GM12873 (cell line): ENCODE results near the gene TUBA4B.

ENCODE experiments used
- CTCF ChIP-seq: IDR thresholded peaks from 2 replicates; pipeline ENCODE4 v1.5.1; 2012; ENCODE audit warnings: low read depth, mild to moderate bottlenecking, moderate library complexity, low read length, control low read depth; ENCODE audit not compliant: insufficient read depth; ENCODE audit errors: missing control alignments

Gene TUBA4B

GRCh38 chr2:219274361-219274921 lies 21.4 kb downstream of the TUBA4B start:
- TF ChIP-seq CTCF = no peak

- peak; percentile 99 for TF ChIP-seq CTCF
These were observed 24.9 kb downstream of the TUBA4B start for GRCh38 chr2:219277703-219278654.

GRCh38 chr2:219278655-219279150 lies 25.7 kb downstream of the TUBA4B start:
- no peak for TF ChIP-seq CTCF

GRCh38 chr2:219279151-219279915 lies 26.3 kb downstream of the TUBA4B start, which contains the start of gene DNAJB2:
TSS of gene DNAJB2 (plus strand) at chr2:219279366. CDS start at chr2:219279834, 468 bp downstream.
- no peak for TF ChIP-seq CTCF

- peak; percentile 47 for TF ChIP-seq CTCF
These were observed 27.0 kb downstream of the TUBA4B start for GRCh38 chr2:219279916-219280516.

GRCh38 chr2:219280651-219281050 lies 27.6 kb downstream of the TUBA4B start:
- no peak for TF ChIP-seq CTCF

GRCh38 chr2:219281588-219281987 lies 28.5 kb downstream of the TUBA4B start:
- no peak for TF ChIP-seq CTCF
